NCI-H1694 (cell line): Measurements from ENCODE around the gene SMOC2.

Source experiments
- DNase-seq: peaks from one replicate; lab custom pipeline; 2025; lab: John Stamatoyannopoulos, UW

The SMOC2 gene, protein sequence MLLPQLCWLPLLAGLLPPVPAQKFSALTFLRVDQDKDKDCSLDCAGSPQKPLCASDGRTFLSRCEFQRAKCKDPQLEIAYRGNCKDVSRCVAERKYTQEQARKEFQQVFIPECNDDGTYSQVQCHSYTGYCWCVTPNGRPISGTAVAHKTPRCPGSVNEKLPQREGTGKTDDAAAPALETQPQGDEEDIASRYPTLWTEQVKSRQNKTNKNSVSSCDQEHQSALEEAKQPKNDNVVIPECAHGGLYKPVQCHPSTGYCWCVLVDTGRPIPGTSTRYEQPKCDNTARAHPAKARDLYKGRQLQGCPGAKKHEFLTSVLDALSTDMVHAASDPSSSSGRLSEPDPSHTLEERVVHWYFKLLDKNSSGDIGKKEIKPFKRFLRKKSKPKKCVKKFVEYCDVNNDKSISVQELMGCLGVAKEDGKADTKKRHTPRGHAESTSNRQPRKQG

DNA sequence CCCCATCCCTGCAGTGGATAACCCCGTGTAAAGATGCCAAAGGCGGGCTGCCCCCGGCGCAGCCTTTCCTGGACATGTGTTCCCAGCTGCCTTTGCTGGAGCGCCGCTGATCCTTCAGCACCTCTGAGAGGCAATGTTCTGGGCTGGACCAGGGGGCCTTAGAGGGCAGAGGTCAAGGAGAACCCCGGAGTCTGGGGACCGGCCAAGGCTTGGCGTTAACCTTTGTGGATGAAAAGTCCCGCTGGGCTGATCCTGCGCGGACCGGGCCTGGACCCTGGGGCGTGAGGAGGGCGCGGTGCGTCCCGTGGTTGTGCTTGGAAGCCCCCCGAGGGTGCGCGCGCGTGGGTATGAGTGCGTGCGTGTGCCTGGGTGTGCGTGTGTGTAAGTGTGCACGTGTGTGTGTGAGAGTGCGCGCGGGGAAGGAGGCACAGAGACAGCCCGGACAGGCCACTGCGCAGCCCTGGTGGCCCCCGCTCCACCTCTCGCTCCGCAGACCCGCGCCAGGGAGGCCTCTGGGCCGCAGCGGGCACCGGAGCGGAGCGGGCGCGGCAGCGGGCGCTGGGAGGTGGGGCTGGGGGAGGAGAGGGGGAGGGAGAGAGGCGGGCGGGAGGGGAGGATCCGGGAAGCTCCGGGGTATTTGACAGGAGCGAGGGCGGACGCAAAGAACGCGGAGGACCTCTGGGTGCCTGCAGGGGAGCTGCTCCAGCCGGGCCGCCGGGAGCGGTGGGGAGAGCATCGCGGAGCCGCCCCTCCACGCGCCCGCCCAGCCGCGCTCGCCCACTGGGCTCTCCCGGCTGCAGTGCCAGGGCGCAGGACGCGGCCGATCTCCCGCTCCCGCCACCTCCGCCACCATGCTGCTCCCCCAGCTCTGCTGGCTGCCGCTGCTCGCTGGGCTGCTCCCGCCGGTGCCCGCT, at the start of gene SMOC2:
Gene SMOC2 (plus strand): TSS at position 665 of the 914 bp plus-strand sequence. CDS start 187 bp downstream, at position 852.
- DNase-seq, result no peak

DNA sequence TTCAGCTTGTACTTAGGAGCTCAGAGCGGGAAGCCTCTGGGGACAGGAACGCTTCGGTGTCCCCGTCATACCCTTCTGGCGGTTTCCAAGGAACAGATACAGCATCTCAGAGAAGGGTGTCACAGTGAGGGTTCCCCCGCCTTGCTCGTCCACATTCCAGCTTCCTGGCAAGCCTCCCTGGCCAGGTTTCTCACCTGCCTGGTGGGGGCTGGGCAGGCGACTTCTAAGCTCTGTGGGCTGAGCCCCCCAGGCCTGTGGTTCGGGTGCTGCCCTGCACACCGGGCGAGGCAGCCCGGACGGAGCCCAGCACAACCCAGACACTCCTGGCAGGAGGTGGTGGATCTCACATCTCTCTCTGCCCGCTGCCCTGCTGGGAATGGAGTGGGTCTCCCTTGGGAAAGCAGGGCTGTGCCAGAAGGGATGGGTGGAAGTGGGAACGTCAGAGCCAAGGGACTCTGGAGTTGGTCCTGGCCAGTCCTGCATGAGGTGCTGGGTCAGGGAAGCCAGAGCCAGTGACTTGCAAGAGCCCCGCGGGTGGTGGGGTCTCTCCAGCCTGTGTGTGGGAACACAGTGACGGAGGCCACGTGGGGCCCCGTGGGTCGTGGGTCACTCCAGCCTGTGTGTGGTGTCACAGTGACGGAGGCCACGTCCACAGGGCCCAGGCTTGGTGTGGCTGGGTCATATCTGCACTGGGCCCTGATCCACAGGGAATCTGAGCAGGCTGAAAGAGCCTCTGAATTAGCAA, 47.7 kb upstream of the SMOC2 start:
- no peak for DNase-seq

DNA sequence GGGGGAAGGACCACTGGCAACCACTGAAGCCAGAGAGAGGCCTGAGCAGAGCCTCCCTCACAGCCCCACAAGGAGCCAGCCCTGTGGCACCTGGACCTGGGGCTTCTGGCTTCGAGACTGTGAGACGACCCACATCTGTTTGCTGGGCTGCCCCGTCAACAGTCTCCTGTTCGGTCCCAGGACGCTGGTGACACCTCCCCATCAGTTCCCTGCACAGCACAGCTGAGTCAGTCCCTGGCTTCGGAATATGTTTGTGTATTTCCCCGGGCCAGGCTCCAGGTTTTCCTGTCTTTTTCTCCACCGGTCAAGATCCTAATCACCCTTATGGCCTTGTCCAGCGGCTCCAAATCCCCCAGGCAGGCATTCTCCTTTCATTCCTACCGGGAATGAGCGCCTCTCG, 46.4 kb upstream of the SMOC2 start:
- no peak for DNase-seq

DNA sequence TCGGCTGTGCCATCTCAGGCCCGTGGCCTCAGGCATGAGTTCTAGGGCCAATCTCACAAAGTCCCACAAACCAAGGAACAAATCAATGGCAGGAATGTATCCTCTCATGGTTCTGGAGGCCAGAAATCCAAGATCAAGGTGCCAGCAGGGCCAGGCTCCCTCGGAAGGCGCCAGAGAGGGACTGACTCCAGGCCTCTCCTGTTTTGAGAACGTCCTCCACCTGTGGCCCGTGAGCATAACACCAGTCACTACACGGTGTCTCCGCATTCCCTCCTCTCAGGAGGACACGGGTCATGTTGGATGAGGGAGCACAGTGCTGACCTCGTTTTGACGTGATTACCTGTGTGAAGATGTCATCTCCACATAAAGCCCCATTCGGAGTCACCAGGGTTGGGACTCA, 45.0 kb upstream of the SMOC2 start:
- no peak for DNase-seq

DNA sequence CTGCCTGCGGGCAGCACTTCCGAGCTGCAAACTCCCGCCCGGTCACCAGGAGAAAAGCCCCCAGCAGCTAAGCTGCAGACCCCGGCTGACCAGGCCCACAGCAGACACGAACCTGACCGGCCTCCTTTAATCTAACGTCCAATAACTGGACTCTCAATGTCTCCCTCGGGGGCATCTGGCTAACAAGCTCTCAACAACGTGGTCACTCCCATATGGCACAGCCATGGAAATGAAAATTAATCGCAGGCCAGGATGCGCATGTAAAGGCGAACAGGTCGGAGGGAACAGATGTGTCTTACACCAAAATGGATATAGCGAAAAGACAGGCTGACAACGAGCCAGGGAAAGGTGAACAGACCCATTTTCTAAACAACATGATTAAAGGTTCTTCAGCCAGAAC, 44.4 kb upstream of the SMOC2 start:
- no peak for DNase-seq

DNA sequence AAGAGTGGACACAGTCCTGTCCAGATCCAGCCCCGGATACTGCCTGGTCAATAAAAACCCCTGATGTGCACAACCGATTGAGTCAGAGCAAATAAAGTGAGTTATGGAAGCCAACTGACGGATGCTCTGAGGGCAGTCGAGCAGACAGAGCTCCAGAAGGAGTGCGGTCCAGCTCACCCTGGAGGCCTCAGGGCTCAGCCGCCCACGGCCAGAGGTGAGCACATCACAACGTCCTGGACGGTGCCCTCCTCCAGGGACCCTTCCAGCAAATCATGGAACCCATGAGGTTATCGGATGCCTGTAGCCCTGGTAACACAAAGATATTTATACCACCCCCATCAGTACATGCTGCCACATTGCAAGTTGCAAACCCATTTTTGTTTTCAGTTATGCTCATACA, 44.0 kb upstream of the SMOC2 start:
- DNase-seq, result no peak

DNA sequence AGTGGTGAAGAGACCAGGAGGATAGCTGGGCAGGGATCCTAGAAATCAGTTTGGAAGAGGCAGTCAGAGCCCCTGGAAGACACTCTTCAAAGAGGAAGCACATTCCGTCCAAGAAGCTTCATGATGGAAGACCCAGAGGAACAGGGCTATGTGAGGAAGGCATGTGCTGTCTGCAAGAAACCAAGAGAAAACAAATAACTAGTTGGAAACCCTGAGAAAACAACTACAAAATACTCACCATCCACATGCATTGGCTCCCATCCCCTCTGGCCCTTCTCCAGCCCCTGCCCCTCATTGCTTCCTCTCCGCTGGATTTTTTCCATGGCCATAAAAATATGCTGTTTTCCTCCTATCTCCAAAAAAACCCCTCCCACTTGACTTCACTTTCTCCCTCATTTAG, 40.9 kb upstream of the SMOC2 start:
- no peak for DNase-seq

DNA sequence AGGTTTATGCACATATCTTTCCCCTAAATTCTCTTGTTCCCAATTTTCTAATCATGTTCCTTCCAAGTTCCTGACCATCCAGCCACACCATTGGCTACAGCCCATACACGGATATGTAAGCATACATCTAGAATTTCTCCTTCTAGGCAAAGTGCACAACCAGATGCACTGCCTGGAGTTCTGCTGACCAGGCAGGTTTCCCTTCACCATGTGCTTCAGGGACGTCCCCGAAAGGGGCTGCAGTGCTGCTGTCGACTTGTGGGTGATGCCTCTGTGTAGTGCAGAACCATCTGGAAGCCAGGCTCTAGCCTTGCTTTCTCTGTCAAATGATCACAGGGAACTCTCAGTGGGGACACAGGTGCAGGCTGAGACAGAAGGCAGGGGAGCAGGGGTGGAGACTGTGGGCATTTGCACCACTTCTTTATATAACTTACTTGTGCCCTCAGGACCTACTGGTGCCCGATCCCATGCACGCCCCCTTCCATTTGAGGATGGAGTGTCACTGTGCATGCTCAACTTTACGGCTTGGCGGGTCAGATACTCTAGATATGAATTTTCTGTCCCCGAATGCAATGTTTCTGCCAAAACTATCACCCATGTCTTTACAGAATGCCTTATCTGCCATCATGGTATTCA, 37.5 kb upstream of the SMOC2 start:
- no peak for DNase-seq

DNA sequence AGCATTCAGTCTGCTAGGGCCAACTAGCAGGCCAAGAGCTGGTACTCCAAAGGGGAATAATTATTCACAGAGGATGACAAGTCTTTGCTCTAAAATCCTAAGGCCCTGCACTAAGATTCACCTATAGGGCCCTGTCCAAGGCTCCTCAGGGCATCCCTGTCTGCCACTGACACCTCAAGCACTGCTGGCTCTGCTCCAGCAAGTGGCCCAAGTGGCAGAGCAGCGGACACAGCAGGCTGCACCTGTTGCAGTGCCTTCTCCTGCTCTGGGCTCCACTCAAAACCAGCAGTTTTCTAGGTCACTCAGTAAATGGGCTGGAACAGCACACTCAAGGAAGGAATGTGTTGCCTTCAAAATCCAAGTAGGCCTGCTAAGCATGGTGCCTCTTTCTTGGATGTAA, 36.4 kb upstream of the SMOC2 start:
- DNase-seq, result no peak

DNA sequence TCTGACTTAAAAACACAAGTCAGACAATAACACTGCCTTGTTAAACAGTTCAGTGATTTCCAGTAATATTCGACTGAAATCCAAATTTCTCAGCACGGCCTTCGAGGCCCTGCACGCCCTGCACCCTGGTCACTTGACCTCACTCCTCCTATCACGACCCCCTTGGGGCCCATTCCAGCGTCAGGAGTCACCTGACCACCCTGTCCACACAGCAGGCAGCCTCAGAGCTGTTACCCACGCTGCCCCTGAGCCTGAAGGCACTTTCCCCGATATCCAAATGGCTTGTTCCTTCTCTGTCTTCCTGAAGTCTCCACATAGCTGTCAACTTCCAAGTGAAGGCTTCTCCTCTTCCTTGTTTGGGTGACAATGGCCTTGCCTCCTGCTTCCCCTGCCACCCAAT, 33.1 kb upstream of the SMOC2 start:
- DNase-seq, result no peak

DNA sequence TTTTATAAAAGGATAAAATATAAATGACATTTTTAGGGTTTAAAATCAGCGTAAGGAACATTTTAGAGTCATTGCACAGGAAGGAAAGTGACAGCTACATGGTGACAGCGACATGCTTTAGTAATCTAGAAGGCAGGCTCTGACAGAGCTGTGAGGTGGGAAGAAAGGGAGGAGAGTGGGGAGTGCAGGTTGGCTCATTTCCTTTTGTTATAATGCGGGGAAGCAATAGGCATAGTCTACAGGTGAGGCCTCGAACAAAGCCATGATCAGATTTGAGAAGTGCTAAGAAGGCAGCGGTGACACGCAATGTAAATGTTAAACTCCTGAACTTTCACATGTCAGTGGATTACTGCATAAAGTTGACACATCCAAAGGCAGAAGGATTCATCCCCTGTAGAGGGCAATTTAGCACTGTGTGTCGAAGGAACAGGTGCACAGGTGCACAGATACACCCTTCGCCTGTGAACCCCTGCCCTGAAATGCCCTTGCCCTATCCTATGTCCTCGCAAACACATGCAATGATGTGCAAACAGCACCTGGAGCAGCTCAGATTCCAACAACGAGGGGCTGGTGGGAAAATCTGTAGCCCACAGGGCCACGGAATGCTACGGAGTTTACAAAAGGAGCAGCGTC, 32.4 kb upstream of the SMOC2 start:
- DNase-seq, result no peak

DNA sequence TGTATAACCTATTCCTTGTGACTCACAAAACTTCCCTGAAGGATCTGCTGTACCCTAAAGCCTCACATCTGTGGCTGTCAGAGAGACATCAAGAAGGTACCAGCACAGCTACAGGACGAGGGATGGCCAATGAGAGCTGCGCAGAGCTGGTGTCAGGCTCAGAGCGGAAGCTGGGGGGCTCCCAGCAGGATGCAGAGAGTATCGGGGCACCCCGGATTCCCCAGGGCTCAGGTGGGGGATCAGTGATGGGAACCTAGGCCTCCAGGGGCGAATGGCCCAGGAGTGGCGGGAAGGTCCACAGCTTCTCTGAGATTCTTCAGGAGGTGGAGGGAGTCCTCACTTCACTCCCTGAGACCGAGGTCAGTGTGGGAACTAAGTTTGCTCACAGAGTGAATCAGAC, 30.9 kb upstream of the SMOC2 start:
- no peak for DNase-seq

DNA sequence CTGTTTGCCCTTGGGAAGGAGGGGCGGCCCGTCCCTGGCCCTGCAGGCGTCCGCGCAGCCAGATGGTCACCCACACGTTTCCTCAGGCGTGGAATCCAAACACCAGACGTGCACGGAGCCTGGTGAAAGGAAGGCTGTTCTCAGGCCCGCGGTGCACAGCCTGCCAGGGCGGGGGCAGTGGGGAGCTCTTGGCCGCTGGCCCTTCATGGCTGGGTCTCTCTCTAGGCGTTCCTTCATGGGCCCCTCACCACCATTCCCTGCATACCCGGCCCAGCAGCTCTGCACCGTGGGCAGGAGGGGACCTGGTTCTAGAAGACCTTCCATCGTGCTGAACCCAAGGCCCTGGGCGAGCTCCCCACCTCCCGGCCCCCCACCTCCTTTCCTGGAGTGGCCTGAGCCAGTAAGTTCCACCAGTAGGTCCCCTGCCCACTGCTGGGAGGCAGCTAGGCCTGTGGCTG, 30.4 kb upstream of the SMOC2 start:
- DNase-seq, result no peak

DNA sequence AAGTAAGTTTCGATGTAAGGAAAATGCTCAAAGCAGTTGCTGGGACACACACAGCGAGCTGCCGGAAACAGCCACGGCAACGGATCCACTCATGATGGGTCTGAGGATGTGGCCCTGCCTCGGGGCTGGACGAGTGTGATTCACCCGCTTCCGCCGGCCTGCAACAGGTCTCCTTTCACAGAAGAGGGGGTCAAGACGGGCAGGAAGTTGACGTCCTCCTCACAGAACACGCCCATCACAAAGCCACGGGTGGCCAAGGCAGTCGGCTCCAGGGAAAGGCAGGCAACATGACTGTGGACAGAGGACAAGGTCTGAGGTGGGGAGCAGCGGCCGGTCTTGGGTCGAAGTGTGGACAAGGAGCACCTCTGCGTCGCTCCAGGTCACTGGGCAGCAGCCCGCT, 29.9 kb upstream of the SMOC2 start:
- DNase-seq, result no peak

DNA sequence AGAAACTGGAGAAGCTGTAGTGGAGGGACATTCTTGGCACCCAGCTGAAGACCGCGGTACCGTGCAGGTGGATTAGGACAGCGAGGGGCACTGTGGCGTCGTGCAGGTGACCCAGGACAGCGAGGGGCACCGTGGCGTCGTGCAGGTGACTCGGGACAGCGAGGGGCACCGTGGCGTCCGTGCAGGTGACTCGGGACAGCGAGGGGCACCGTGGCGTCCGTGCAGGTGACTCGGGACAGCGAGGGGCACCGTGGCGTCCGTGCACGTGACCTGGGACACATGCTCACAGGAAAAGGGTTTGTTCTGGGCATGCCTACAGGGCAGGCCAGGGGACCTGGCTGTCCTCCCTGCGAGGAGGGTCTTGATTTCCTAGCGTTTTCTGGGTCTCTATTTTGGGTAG, 29.2 kb upstream of the SMOC2 start:
- DNase-seq, result no peak

DNA sequence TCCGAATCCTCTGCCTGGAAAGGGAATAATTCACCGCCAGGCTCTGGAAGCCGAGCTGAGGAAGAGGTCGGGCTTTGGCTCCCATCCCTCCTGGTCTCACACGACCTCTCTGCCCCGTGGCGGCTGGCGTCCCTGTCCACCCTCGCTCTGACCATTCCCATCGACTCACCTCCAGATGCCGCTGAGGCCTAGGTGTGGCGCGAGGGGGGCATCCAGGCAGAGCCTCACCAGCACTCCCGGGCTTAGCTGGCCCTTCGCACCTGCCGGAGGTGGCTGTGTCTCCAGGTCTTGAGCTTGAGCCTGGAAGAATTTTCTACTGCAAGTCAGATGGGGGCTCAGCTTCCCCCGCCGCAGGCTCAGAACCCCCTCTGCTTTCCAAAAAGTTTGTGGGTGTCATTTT, 28.5 kb upstream of the SMOC2 start:
- DNase-seq, result no peak

DNA sequence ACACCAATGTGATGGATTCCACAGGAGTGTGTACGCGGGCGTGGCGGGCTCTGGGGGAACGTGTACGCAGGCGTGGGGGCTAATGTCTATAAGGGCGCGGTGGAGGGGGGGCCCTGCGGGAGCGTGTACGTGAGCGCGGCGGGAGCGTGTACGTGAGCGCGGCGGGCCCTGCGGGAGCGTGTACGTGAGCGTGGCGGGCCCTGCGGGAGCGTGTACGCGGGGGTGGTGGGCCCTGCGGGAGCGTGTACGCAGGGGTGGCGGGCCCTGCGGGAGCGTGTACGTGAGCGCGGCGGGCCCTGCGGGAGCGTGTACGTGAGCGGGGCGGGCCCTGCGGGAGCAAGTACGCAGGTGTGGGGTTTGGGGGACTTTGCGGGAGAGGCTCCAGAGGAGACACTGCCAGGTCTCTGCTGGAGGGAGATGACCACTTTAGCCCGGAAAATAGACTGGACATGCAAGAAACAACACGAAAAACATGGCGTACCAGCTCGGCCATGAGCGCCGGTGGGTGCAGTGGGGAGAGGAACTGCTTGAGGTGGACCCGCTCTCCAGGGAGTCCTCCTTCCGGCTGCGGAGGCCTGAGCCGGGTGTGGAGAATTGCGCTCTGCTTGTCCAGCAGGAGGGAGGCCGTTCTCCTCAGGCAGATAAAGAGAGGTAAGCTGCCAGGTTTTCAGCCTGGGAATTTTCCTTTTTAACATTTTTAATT, 27.8 kb upstream of the SMOC2 start:
- no peak for DNase-seq

DNA sequence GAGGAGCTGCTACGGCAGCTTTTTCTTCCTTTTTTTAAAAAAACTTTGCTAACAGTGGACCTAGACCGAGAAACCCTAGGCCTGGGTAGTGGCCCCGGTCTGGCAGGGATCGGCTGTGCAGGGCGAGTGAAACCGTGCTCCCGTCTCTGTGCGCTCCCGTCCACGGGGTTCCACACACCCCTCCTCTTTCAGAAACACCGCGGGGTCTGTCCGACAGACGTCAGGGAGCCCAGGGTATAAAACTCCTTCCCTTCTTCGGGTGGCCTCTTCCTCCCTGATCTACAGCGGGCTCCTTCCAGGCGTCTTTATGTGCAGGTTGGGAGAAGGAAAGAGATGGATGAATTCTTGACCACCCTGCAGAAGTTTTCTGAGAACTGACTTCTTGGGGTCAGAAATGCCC, 27.1 kb upstream of the SMOC2 start:
- no peak for DNase-seq

DNA sequence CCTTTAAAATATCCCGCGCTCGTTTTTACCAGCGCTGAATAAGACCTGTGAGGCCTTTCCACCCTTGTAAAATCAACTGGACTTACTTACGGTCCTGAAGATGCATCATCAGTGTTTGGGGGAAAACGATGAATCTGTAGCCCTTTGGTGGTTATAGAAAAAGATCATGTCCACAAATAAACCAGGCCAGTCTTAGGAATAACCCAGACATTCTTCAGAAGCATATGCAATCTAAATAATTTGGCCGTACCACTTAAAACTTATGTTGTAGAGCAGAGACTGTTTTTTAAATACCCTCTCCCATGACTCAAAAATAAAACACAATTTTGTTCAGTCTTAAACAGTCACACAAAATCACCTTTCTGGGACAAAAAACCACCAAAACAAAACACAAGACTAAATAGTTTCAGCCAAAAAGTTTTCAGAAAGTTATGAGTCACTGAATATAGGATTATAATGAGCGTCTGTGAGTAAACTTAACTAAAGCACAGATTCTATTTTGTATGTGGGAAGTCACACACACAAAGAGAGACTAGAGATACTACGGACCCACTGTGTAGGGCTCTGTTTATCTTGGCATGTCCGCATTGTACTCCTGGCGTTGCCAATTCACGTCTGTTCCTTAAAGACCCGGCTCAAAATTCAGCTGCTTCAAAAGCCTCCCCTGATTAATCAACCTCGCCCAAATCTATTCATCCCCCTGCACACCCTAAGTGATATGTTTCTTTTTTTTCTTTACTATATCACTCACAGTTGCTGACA, 26.5 kb upstream of the SMOC2 start:
- no peak for DNase-seq
